Right atrium auricular region (tissue), 2 donors: ENCODE measurements around the gene FHAD1. TPM values are rescaled to one million over a fixed set of nuclear protein-coding genes. Genes with fewer than 3 reads are reported as not detected.

Source experiments
- DNase-seq: peaks from one replicate; pipeline ENCODE4 v3.0.0-alpha.2; 2019; ENCODE audit warnings: low spot score
- H3K27ac ChIP-seq, 2 donors: fragments of 200-600 bp; sonication (generic); 1 replicate in 1 of 2; 2 replicates in 1 of 2; pipeline ENCODE4 v1.5.1; 2016 to 2019
- H3K27me3 ChIP-seq, 2 donors: fragments of 200-600 bp; sonication (generic); one replicate each; pipeline versions ENCODE4 v1.5.1 to v1.6.0; 2017 to 2019
- H3K36me3 ChIP-seq: fragments of 200-600 bp; sonication (generic); one replicate; pipeline ENCODE4 v1.5.1; 2016
- H3K4me1 ChIP-seq, 2 donors: fragments of 200-600 bp; sonication (generic); one replicate each; pipeline versions ENCODE4 v1.5.1 to v1.6.0; 2017 to 2019
- H3K4me3 ChIP-seq, 2 donors: fragments of 200-600 bp; sonication (generic); 1 replicate in 1 of 2; 2 replicates in 1 of 2; pipeline ENCODE4 v1.5.1; 2017 to 2019; ENCODE audit warnings: mild to moderate bottlenecking in 1 of 2, moderate library complexity in 1 of 2
- H3K9me3 ChIP-seq, 2 donors: fragments of 200-600 bp; sonication (generic); one replicate each; pipeline ENCODE4 v1.5.1; 2019
- total RNA-seq, 2 donors: library from RNA; depleted of rRNA; stranded (reverse); fragments of >200 nt; gene quantifications; one replicate each; pipeline ENCODE4 v1.1.0, GENCODE V29; 2016
- TF ChIP-seq, protein P1 (sequence below), 2 donors: fragments of 200-600 bp; sonication (generic); IDR thresholded peaks; one replicate each; pipeline ENCODE4 v1.5.1; 2019; ENCODE audit warnings: antibody characterized with exemption in 2 of 2

The FHAD1 gene
- total RNA-seq, 2 donors from 2014 or later, result not detected

- Histone ChIP-seq H3K36me3 (no peaks in the 10 kb centered on the region), H3K27me3 (no peaks in the 10 kb centered on the region), H3K9me3 (peaks cover 0 to 6% of the 10 kb centered on the region in 2 donors), H3K4me1 (no peaks in the 10 kb centered on the region), H3K27ac (no peak overlapping the region), H3K4me3 (no peak overlapping the region)
- TF ChIP-seq, protein P1, sequence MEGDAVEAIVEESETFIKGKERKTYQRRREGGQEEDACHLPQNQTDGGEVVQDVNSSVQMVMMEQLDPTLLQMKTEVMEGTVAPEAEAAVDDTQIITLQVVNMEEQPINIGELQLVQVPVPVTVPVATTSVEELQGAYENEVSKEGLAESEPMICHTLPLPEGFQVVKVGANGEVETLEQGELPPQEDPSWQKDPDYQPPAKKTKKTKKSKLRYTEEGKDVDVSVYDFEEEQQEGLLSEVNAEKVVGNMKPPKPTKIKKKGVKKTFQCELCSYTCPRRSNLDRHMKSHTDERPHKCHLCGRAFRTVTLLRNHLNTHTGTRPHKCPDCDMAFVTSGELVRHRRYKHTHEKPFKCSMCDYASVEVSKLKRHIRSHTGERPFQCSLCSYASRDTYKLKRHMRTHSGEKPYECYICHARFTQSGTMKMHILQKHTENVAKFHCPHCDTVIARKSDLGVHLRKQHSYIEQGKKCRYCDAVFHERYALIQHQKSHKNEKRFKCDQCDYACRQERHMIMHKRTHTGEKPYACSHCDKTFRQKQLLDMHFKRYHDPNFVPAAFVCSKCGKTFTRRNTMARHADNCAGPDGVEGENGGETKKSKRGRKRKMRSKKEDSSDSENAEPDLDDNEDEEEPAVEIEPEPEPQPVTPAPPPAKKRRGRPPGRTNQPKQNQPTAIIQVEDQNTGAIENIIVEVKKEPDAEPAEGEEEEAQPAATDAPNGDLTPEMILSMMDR (IDR thresholded peaks at IDR 0.05), result no peak
- no peak for DNase-seq
Measured at GRCh38 chr1:15308135-15308534, 61.1 kb downstream of the FHAD1 start.

DNA sequence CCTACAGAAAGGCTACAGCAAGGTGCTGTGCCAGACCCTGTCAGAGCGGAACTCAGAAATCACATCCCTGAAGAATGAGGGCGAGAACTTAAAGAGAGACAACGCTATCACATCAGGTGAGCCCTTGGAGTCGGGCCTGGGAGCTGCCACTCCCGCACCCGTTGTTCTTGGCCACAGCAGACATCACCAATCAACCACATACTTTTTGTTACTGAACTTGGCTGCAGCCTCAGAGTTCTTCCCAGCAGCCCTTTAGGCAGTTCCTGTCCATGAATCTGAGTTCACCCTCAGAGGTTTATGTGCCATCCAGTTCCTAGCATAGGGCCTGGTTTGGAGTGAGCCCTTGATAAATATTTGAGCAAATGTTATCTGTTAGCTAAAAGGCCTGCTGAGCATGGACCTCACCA lies 61.6 kb downstream of the FHAD1 start:
- Histone ChIP-seq H3K4me1 (no peaks in the 10 kb centered on the region), H3K36me3 (no peaks in the 10 kb centered on the region), H3K27me3 (no peaks in the 10 kb centered on the region), H3K27ac (no peak overlapping the region), H3K9me3 (peaks cover 0 to 6% of the 10 kb centered on the region in 2 donors), H3K4me3 (no peak overlapping the region)
- no peak for DNase-seq
- TF ChIP-seq, protein P1 (IDR thresholded peaks at IDR 0.05), result no peak

- TF ChIP-seq, protein P1 (IDR thresholded peaks at IDR 0.05), result no peak
- Histone ChIP-seq H3K4me1 (no peaks in the 10 kb centered on the region), H3K27me3 (no peaks in the 10 kb centered on the region), H3K9me3 (peaks cover 0 to 6% of the 10 kb centered on the region in 2 donors), H3K27ac (no peak overlapping the region), H3K36me3 (no peaks in the 10 kb centered on the region), H3K4me3 (no peak overlapping the region)
- DNase-seq, result no peak
Measured at GRCh38 chr1:15309687-15310086, 62.7 kb downstream of the FHAD1 start.

GRCh38 chr1:15310544-15310943 lies 63.5 kb downstream of the FHAD1 start:
- Histone ChIP-seq H3K4me3 (no peak overlapping the region), H3K36me3 (no peaks in the 10 kb centered on the region), H3K27ac (no peak overlapping the region), H3K4me1 (no peaks in the 10 kb centered on the region), H3K27me3 (no peaks in the 10 kb centered on the region), H3K9me3 (peaks cover 0 to 6% of the 10 kb centered on the region in 2 donors)
- TF ChIP-seq, protein P1 (IDR thresholded peaks at IDR 0.05), result no peak
- no peak for DNase-seq

- Histone ChIP-seq H3K9me3 (peaks cover 0 to 6% of the 10 kb centered on the region in 2 donors), H3K27me3 (no peaks in the 10 kb centered on the region), H3K27ac (no peak overlapping the region), H3K4me3 (no peak overlapping the region), H3K36me3 (no peaks in the 10 kb centered on the region), H3K4me1 (no peaks in the 10 kb centered on the region)
- TF ChIP-seq, protein P1 (IDR thresholded peaks at IDR 0.05), result no peak
- DNase-seq, result no peak
Measured at GRCh38 chr1:15311122-15311822, 64.2 kb downstream of the FHAD1 start.

DNA sequence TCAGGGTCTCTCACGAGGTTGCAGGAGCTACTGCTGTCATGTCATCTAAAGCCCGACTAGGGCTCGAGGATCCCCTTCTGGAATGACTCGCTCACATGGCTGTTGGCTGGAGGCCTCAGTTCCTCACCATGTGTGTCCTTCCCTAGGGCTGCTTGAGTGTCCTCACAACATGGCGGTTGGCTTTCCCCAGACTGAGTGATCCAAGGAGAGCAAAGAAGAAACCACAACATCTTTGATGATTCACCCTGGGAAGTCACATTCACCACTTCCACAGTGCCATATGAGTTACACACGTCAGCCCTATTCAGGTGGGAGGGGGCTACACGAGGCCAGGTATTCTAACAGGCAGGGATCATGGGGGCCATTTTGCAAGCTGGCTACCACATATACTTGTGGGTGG lies 64.9 kb downstream of the FHAD1 start:
- Histone ChIP-seq H3K4me3 (no peak overlapping the region), H3K9me3 (peaks cover 0 to 6% of the 10 kb centered on the region in 2 donors), H3K27ac (no peak overlapping the region), H3K27me3 (no peaks in the 10 kb centered on the region), H3K36me3 (no peaks in the 10 kb centered on the region), H3K4me1 (no peaks in the 10 kb centered on the region)
- TF ChIP-seq, protein P1 (IDR thresholded peaks at IDR 0.05), result no peak
- no peak for DNase-seq
